Activated gamma-delta T cell treated with Interleukin-2 at 50 U/mL for 16 hours (primary cell): ENCODE data around the gene SLC46A1.
"Not testable (repeated sequence)": the region's sequence is repeated elsewhere in the genome, so short reads cannot be mapped to it uniquely, and the experiment has no call there.

Source experiments
- DNase-seq: peaks from one replicate; pipeline ENCODE4 v3.0.0-alpha.2; 2020

The SLC46A1 gene

GRCh38 chr17:28405632-28406472 lies at the start of gene SLC46A1:
Gene SLC46A1 (minus strand): TSS chr17:28406212. CDS start chr17:28406114, 98 bp downstream.
- DNase-seq = peak; percentile 34

GRCh38 chr17:28449859-28450258 lies 43.8 kb upstream of the SLC46A1 start:
- no peak for DNase-seq

GRCh38 chr17:28447396-28447760 lies 41.4 kb upstream of the SLC46A1 start:
- DNase-seq = no peak

- DNase-seq = no peak
Observed at GRCh38 chr17:28446716-28447395, 40.8 kb upstream of the SLC46A1 start.

- DNase-seq = no peak
Observed at GRCh38 chr17:28443901-28444638, 38.1 kb upstream of the SLC46A1 start.

GRCh38 chr17:28434326-28434725 lies 28.3 kb upstream of the SLC46A1 start:
- DNase-seq = not testable (repeated sequence)

GRCh38 chr17:28433721-28434120 lies 27.7 kb upstream of the SLC46A1 start:
- no peak for DNase-seq

- DNase-seq = not testable (repeated sequence)
Observed at GRCh38 chr17:28427982-28428381, 22.0 kb upstream of the SLC46A1 start.

- DNase-seq = no peak
Observed at GRCh38 chr17:28427371-28427770, 21.4 kb upstream of the SLC46A1 start.

- no peak for DNase-seq
Observed at GRCh38 chr17:28426081-28426519, 20.1 kb upstream of the SLC46A1 start.

- DNase-seq = no peak
Observed at GRCh38 chr17:28425206-28425605, 19.2 kb upstream of the SLC46A1 start.

- DNase-seq = no peak
Observed at GRCh38 chr17:28421787-28422305, 15.8 kb upstream of the SLC46A1 start.

GRCh38 chr17:28416703-28417311 lies 10.8 kb upstream of the SLC46A1 start:
- peak; percentile 50 for DNase-seq

GRCh38 chr17:28415886-28416285 lies 9.9 kb upstream of the SLC46A1 start:
- no peak for DNase-seq

GRCh38 chr17:28413804-28414203 lies 7.8 kb upstream of the SLC46A1 start:
- no peak for DNase-seq

GRCh38 chr17:28412099-28412498 lies 6.1 kb upstream of the SLC46A1 start:
- DNase-seq = no peak

GRCh38 chr17:28407974-28408306 lies 1.9 kb upstream of the SLC46A1 start:
- no peak for DNase-seq

GRCh38 chr17:28407130-28407973 lies 1.3 kb upstream of the SLC46A1 start:
- no peak for DNase-seq

GRCh38 chr17:28406473-28406814 lies 432 bp upstream of the SLC46A1 start:
- DNase-seq = no peak

GRCh38 chr17:28404812-28405570 lies 1.0 kb downstream of the SLC46A1 start:
- no peak for DNase-seq

- DNase-seq = no peak
Observed at GRCh38 chr17:28404461-28404811, 1.6 kb downstream of the SLC46A1 start.
